ENCODE measurements around the gene FHOD3. TPM values are rescaled to one million over a fixed set of nuclear protein-coding genes. Genes with fewer than 3 reads are reported as not detected.

Gene FHOD3
- total RNA-seq, 1 donor from 2014 or later: 5.6 TPM

DNA sequence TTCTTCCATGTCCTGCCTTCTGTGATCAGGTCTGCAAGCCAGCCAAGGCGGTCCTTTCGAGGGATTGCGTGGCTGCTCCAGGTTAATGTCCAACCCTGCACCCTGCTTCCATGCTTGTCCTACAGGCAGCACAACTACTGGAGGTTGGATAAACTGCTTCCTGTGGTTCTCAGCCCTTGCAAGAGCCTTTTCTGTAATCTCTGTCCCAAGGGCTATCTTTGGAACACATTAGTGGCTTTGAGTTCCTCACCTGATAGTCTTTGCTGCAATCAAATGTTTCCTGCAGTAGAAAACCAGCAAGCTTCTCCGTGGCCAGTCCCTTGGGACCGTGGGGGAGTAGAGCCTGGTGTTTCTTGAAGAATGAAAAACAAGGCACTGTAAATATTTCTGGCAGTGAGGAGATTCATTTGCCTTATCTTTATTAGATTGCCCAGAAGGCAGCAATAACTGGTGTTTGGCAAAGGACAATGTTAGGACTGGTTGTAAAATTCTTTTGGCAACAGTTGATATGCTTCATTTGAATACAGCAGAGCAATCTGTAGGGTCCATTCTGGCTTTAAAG lies 214.4 kb downstream of the FHOD3 start:
- TF ChIP-seq POLR2A (IDR thresholded peaks at IDR 0.05): no peak
- TF ChIP-seq, protein P1, sequence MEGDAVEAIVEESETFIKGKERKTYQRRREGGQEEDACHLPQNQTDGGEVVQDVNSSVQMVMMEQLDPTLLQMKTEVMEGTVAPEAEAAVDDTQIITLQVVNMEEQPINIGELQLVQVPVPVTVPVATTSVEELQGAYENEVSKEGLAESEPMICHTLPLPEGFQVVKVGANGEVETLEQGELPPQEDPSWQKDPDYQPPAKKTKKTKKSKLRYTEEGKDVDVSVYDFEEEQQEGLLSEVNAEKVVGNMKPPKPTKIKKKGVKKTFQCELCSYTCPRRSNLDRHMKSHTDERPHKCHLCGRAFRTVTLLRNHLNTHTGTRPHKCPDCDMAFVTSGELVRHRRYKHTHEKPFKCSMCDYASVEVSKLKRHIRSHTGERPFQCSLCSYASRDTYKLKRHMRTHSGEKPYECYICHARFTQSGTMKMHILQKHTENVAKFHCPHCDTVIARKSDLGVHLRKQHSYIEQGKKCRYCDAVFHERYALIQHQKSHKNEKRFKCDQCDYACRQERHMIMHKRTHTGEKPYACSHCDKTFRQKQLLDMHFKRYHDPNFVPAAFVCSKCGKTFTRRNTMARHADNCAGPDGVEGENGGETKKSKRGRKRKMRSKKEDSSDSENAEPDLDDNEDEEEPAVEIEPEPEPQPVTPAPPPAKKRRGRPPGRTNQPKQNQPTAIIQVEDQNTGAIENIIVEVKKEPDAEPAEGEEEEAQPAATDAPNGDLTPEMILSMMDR (IDR thresholded peaks at IDR 0.05): no peak
- no peak for TF ChIP-seq POLR2AphosphoS5 (IDR thresholded peaks at IDR 0.05; ENCODE audit: insufficient read depth in 1 of 2, low read depth in 1 of 2)
- Histone ChIP-seq H3K9me3 (no peaks in the 10 kb centered on the region), H3K27ac (no peak overlapping the region), H3K4me3 (no peak overlapping the region), H3K27me3 (no peaks in the 10 kb centered on the region), H3K4me1 (peaks cover 6% of the 10 kb centered on the region), H3K36me3 (no peaks in the 10 kb centered on the region)
- no peak for DNase-seq (ENCODE audit: extremely low spot score in 2 of 2)
- intact Hi-C loops (cut with DNase I): no loop called here

DNA sequence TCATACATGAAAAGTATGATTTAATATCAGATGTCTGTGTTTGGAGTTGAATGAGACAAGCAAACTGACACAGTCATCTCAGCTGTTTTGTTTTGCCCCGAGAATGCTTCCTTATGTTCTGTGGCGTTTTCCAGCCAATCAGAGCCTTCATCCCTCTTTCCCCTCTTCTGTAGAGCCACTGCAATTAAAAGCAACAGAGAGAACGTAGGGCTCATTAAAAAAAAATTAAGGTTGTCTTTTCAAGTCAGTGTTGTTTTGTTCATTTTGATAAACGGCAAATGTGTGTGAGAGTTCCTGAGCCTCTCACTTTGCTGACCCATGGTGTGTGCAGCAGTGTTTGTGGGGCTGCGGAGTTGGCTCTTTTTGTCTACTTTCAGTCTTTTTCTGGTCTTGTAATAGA lies 216.0 kb downstream of the FHOD3 start:
- Histone ChIP-seq H3K27me3 (no peaks in the 10 kb centered on the region), H3K27ac (no peak overlapping the region), H3K4me3 (no peak overlapping the region), H3K4me1 (peaks cover 6% of the 10 kb centered on the region), H3K9me3 (no peaks in the 10 kb centered on the region), H3K36me3 (no peaks in the 10 kb centered on the region)
- no peak for DNase-seq (ENCODE audit: extremely low spot score in 2 of 2)
- intact Hi-C loops (cut with DNase I): no loop called here
- TF ChIP-seq, protein P1 (IDR thresholded peaks at IDR 0.05): no peak
- TF ChIP-seq POLR2A (IDR thresholded peaks at IDR 0.05): no peak
- no peak for TF ChIP-seq POLR2AphosphoS5 (IDR thresholded peaks at IDR 0.05; ENCODE audit: insufficient read depth in 1 of 2, low read depth in 1 of 2)

DNA sequence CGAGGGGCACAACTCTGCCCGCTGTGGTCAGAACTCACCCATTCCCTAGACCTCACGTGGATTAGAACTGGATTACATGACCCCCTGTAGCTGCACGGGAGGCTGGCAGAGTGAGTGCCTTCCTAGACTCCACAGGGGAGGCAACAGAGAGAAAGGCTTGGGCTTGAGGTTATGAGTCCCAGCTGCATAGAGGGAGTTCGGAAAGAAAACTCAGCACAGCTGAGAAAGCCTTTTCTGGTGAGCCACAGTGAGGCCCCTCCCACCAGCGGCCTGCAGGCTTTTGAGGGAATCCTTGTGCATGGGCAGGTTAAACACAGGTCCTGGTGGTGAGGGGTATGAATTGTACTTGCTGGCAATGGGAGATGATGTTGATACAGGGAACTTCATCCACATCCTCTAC lies 217.3 kb downstream of the FHOD3 start:
- Histone ChIP-seq H3K4me3 (no peak overlapping the region), H3K36me3 (no peaks in the 10 kb centered on the region), H3K27ac (no peak overlapping the region), H3K27me3 (no peaks in the 10 kb centered on the region), H3K4me1 (peaks cover 6% of the 10 kb centered on the region), H3K9me3 (no peaks in the 10 kb centered on the region)
- intact Hi-C loops (cut with DNase I): no loop called here
- TF ChIP-seq, protein P1 (IDR thresholded peaks at IDR 0.05): no peak
- no peak for DNase-seq (ENCODE audit: extremely low spot score in 2 of 2)

DNA sequence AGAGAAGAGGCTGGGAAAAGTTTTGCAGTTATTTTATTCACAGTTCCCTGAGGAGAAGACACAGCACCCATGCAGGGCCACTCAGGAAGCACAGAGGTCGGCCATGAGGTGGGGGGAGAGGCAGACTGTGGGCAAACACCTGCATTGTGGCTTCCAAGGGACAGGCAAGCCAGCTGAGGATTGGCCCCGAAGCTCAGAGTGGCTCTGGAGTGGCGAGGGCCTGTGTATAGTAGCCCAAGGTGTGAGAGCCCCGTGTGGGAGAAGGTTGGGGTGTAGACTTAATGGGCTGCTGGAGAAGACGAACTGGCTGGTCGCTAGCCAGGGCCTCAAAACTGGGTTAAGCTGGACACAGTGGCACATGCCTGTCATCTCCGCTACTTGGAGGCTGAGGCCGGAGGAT lies 218.7 kb downstream of the FHOD3 start:
- Histone ChIP-seq H3K27me3 (no peaks in the 10 kb centered on the region), H3K9me3 (no peaks in the 10 kb centered on the region), H3K36me3 (no peaks in the 10 kb centered on the region), H3K4me3 (no peak overlapping the region), H3K27ac (no peak overlapping the region), H3K4me1 (peaks cover 6% of the 10 kb centered on the region)
- no peak for TF ChIP-seq POLR2A (IDR thresholded peaks at IDR 0.05)
- TF ChIP-seq, protein P1 (IDR thresholded peaks at IDR 0.05): no peak
- no peak for TF ChIP-seq POLR2AphosphoS5 (IDR thresholded peaks at IDR 0.05; ENCODE audit: insufficient read depth in 1 of 2, low read depth in 1 of 2)
- intact Hi-C loops (cut with DNase I): no loop called here
- DNase-seq (ENCODE audit: extremely low spot score in 2 of 2): peak in 1 of 2 donors; percentile 69

DNA sequence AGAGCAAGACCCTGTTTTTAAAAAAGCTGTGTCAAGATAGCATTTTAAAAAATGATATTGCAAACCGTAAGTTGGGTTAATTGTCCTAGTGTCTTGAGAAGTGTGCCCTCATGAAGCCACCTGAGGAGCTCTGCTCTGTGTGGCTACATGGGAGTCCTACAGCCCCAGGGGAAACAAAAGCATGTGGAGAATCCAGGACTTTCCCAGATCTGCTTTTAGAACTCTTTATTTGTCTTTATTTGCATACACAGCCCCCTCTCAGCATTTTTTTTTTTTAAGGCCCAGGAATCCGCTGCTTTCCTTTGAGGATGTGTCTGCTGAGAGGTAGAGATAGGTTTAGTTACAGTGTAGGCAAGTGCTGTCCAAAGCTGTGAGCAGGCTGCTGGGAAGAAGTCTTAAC lies 219.2 kb downstream of the FHOD3 start:
- intact Hi-C loops (cut with DNase I): no loop called here
- DNase-seq (ENCODE audit: extremely low spot score in 2 of 2): no peak

More for the DNA sequence above, 219.2 kb downstream of the FHOD3 start:
- Histone ChIP-seq H3K36me3 (no peaks in the 10 kb centered on the region), H3K27ac (no peak overlapping the region), H3K9me3 (no peaks in the 10 kb centered on the region), H3K4me1 (peaks cover 6% of the 10 kb centered on the region), H3K27me3 (no peaks in the 10 kb centered on the region), H3K4me3 (no peak overlapping the region)
- TF ChIP-seq, protein P1 (IDR thresholded peaks at IDR 0.05): no peak
- TF ChIP-seq POLR2A (IDR thresholded peaks at IDR 0.05) (no peak), POLR2AphosphoS5 (IDR thresholded peaks at IDR 0.05; ENCODE audit: insufficient read depth in 1 of 2, low read depth in 1 of 2) (no peak)
